ACC112 (cell line): Measurements from ENCODE around the gene MAGI1.

Experiments used
- H2AFZ ChIP-seq: fragments of 200-600 bp; sonication (generic); one replicate; pipeline ENCODE4 v1.6.0; 2017; ENCODE audit warnings: antibody characterized with exemption, low read length; ENCODE audit not compliant: unreplicated experiment
- H3K27ac ChIP-seq: fragments of 200-600 bp; sonication (generic); 2 replicates; pipeline ENCODE4 v1.5.1; 2014; ENCODE audit warnings: low read depth, mild to moderate bottlenecking, antibody characterized with exemption, low read length, moderate library complexity
- H3K27me3 ChIP-seq: fragments of 200-600 bp; sonication (generic); 2 replicates; pipeline ENCODE4 v1.6.1; 2014; ENCODE audit warnings: mild to moderate bottlenecking, antibody characterized with exemption, low read length, moderate library complexity, mixed read lengths; ENCODE audit not compliant: insufficient read depth
- H3K36me3 ChIP-seq: fragments of 200-600 bp; sonication (generic); 2 replicates; pipeline ENCODE4 v1.6.1; 2016; ENCODE audit warnings: mild to moderate bottlenecking, antibody characterized with exemption, low read length, moderate library complexity, mixed read lengths; ENCODE audit not compliant: insufficient read depth
- H3K4me1 ChIP-seq: fragments of 200-600 bp; sonication (generic); one replicate; pipeline ENCODE4 v1.6.1; 2016; ENCODE audit warnings: low read length, mixed read lengths; ENCODE audit not compliant: insufficient read depth, unreplicated experiment, control insufficient read depth
- H3K4me3 ChIP-seq: fragments of 200-600 bp; sonication (generic); 2 replicates; pipeline ENCODE4 v1.5.1; 2014; ENCODE audit warnings: mild to moderate bottlenecking, low read depth, low read length
- H3K79me2 ChIP-seq: fragments of 200-600 bp; sonication (generic); one replicate; pipeline ENCODE4 v1.6.0; 2016; ENCODE audit warnings: low read length; ENCODE audit not compliant: control insufficient read depth, unreplicated experiment, insufficient read depth

MAGI1 gene

GRCh38 chr3:65313666-65314065 lies 725.1 kb downstream of the MAGI1 start:
- H3K4me1 ChIP-seq, result no peaks in the 10 kb centered on the region
- H3K4me3 ChIP-seq, result no peak overlapping the region
- H3K79me2 ChIP-seq, result no peaks in the 10 kb centered on the region
- no peak overlapping the region for H2AFZ ChIP-seq
- H3K36me3 ChIP-seq, result no peaks in the 10 kb centered on the region
- peaks cover 61% of the 10 kb centered on the region for H3K27me3 ChIP-seq
- no peak overlapping the region for H3K27ac ChIP-seq

- no peak overlapping the region for H2AFZ ChIP-seq
Measured at GRCh38 chr3:65305836-65306235, 732.9 kb downstream of the MAGI1 start.

More at GRCh38 chr3:65305836-65306235, 732.9 kb downstream of the MAGI1 start:
- Histone ChIP-seq H3K4me1 (no peaks in the 10 kb centered on the region), H3K27ac (no peak overlapping the region), H3K27me3 (peaks cover 42% of the 10 kb centered on the region), H3K79me2 (no peaks in the 10 kb centered on the region), H3K36me3 (no peaks in the 10 kb centered on the region), H3K4me3 (no peak overlapping the region)
